GM12872 (cell line): ENCODE results near the gene AMER1.

ENCODE experiments used
- TF ChIP-seq, protein P1 (sequence below): IDR thresholded peaks from 3 replicates; pipeline ENCODE4 v1.5.1; 2011; ENCODE audit warnings: low read depth, mild to moderate bottlenecking, low read length, moderate library complexity; ENCODE audit not compliant: insufficient read depth

The AMER1 gene

GRCh38 chrX:64176876-64177275 is 28.6 kb downstream of the AMER1 start:
- TF ChIP-seq, protein P1, sequence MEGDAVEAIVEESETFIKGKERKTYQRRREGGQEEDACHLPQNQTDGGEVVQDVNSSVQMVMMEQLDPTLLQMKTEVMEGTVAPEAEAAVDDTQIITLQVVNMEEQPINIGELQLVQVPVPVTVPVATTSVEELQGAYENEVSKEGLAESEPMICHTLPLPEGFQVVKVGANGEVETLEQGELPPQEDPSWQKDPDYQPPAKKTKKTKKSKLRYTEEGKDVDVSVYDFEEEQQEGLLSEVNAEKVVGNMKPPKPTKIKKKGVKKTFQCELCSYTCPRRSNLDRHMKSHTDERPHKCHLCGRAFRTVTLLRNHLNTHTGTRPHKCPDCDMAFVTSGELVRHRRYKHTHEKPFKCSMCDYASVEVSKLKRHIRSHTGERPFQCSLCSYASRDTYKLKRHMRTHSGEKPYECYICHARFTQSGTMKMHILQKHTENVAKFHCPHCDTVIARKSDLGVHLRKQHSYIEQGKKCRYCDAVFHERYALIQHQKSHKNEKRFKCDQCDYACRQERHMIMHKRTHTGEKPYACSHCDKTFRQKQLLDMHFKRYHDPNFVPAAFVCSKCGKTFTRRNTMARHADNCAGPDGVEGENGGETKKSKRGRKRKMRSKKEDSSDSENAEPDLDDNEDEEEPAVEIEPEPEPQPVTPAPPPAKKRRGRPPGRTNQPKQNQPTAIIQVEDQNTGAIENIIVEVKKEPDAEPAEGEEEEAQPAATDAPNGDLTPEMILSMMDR = no peak

GRCh38 chrX:64169988-64170387 is 35.5 kb downstream of the AMER1 start:
- TF ChIP-seq, protein P1 = no peak

DNA sequence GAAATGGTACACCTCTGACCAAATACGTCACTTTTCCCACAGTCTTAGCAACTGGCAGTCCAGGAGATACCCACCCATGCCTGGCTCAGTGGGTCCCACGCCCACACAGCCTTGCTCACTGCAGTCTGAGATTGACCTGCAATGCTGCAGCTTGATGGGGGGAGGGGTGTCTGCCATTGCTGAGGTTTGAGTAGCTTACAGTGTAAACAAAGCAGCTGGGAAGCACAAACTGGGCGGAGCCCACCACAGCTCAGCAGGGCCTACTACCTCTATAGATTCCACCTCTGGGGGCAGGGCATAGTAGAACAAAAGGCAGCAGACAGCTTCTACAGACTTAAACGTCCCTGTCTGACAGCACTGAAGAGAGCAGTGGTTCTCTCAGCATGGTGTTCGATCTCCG is 52.7 kb downstream of the AMER1 start:
- TF ChIP-seq, protein P1 = no peak

GRCh38 chrX:64151911-64152310 is 53.6 kb downstream of the AMER1 start:
- TF ChIP-seq, protein P1 = no peak

- TF ChIP-seq, protein P1 = no peak
Measured at GRCh38 chrX:64150775-64151174, 54.7 kb downstream of the AMER1 start.
